K562 (cell line): ENCODE data around the gene NCBP2. TPM values are rescaled to one million over a fixed set of nuclear protein-coding genes. Genes with fewer than 3 reads are reported as not detected.

Experiments used
- ATAC-seq: fragments of 200-7000 bp; cut with Tn5 transposase; 3 replicates; pipeline ENCODE4 v1.9.1; 2020; ENCODE audit warnings: moderate library complexity
- BruUV-seq: library from RNA; stranded (reverse); fragments of 400-500 nt; replicated peaks from 2 replicates; lab custom pipeline; 2021; lab: Mats Ljungman, UMichigan
- CTCF ChIA-PET: fragments of 300-600 bp; formaldehyde crosslinking; extraction: SDS; loops from one replicate; lab custom pipeline; 2021; ENCODE audit warnings: low intra/inter-chr PET ratio; lab: Yijun Ruan, JAX
- POLR2A ChIA-PET: fragments of 300-600, 350-650 bp; sonication (Branson Sonifier 250); formaldehyde crosslinking; extraction: SDS; loops from one replicate; lab custom pipeline; 2021; ENCODE audit warnings: antibody characterized with exemption, inconsistent platforms; lab: Yijun Ruan, JAX
- DNase-seq, 4 experiments: peaks; one replicate each; pipeline versions ENCODE4 v3.0.0 to v3.0.0-alpha.2; 2011 to 2018; ENCODE audit warnings: low spot score in 3 of 4, mixed read lengths in 3 of 4; ENCODE audit errors: extremely low read depth in 1 of 4
- FAIRE-seq: peaks from 2 replicates; lab custom pipeline; 2011; peaks lifted over from hg19 to GRCh38; lab: Jason Lieb, UNC
- H2AFZ ChIP-seq: 2 replicates; pipeline ENCODE4 v1.6.0; 2011; ENCODE audit warnings: low read depth, low read length, control low read depth, inconsistent platforms
- H3K27ac ChIP-seq: fragments of 200-600 bp; 3 replicates; pipeline ENCODE4 v1.8.0; 2011; ENCODE audit warnings: low read depth, mild to moderate bottlenecking, control low read depth, inconsistent platforms, low read length, moderate library complexity, mixed read lengths; ENCODE audit errors: extremely low read depth
- H3K27me3 ChIP-seq, 2 experiments: fragments of 300-600 bp in 1 of 2; 2 replicates in 1 of 2; 3 replicates in 1 of 2; pipeline versions ENCODE4 v1.6.0 to v1.8.0; 2011; ENCODE audit warnings: inconsistent platforms in 2 of 2, low read length in 2 of 2, mild to moderate bottlenecking in 1 of 2, mixed read lengths in 1 of 2, moderate library complexity in 1 of 2; ENCODE audit not compliant: control insufficient read depth in 2 of 2, insufficient read depth in 2 of 2
- H3K36me3 ChIP-seq: fragments of 300-600 bp; 3 replicates; pipeline ENCODE4 v1.8.0; 2011; ENCODE audit warnings: mild to moderate bottlenecking, low read length, inconsistent platforms; ENCODE audit not compliant: control insufficient read depth, insufficient read depth
- H3K4me1 ChIP-seq, 2 experiments: fragments of 200-600 bp in 1 of 2; replicated peaks in 1 of 2; 2 replicates in 1 of 2; 3 replicates in 1 of 2; pipeline versions ENCODE4 v1.5.1 to v1.8.0; 2011; ENCODE audit warnings: inconsistent platforms in 2 of 2, low read length in 2 of 2, mild to moderate bottlenecking in 1 of 2, mixed read lengths in 1 of 2, moderate library complexity in 1 of 2; ENCODE audit not compliant: control insufficient read depth in 2 of 2, insufficient read depth in 2 of 2
- H3K4me2 ChIP-seq: 2 replicates; pipeline ENCODE4 v1.6.1; 2011; ENCODE audit warnings: low read length, control low read depth, inconsistent platforms, mixed read lengths; ENCODE audit not compliant: insufficient read depth
- H3K4me3 ChIP-seq: fragments of 200-600 bp; sonication (generic), shearing (Covaris generic); 2 replicates; pipeline ENCODE4 v1.5.1; 2016; ENCODE audit warnings: control low read depth, inconsistent platforms
- H3K79me2 ChIP-seq: fragments of 200-600 bp; 3 replicates; pipeline ENCODE4 v1.8.0; 2011; ENCODE audit warnings: low read length, inconsistent platforms; ENCODE audit not compliant: control insufficient read depth, insufficient read depth
- H3K9ac ChIP-seq, 2 experiments: 2 replicates each; pipeline versions ENCODE4 v1.6.0 to v1.6.1; 2011; ENCODE audit warnings: low read depth in 2 of 2, low read length in 2 of 2, control low read depth in 1 of 2, inconsistent platforms in 1 of 2, mild to moderate bottlenecking in 1 of 2, mixed read lengths in 1 of 2; ENCODE audit not compliant: insufficient read depth in 1 of 2
- H3K9me1 ChIP-seq: one replicate; pipeline ENCODE4 v1.6.0; 2011; ENCODE audit warnings: inconsistent platforms, mild to moderate bottlenecking, low read length, moderate library complexity; ENCODE audit not compliant: control insufficient read depth, insufficient read depth
- H3K9me3 ChIP-seq: replicated peaks from 2 replicates; pipeline ENCODE4 v1.5.1; 2011; ENCODE audit warnings: low read depth, low read length, inconsistent platforms; ENCODE audit not compliant: control insufficient read depth, insufficient read depth
- H4K20me1 ChIP-seq: replicated peaks from 2 replicates; pipeline ENCODE4 v1.6.1; 2011; ENCODE audit warnings: low read length, inconsistent platforms, mixed read lengths; ENCODE audit not compliant: control insufficient read depth, insufficient read depth
- CBFB ChIP-seq: sonication (generic); formaldehyde crosslinking; IDR thresholded peaks from 2 replicates; pipeline ENCODE4 v1.4.0; 2020; ENCODE audit warnings: mild to moderate bottlenecking, missing genetic modification reagents
- SP1 ChIP-seq: sonication (generic); formaldehyde crosslinking; IDR thresholded peaks from 2 replicates; pipeline ENCODE4 v1.8.1; 2022; ENCODE audit warnings: mild to moderate bottlenecking, missing genetic modification reagents
- WGBS: fragments of 100-300 bp; shearing (Covaris generic); methylation state at CpG from one replicate; pipeline ENCODE4 v1.1.6; 2016; ENCODE audit warnings: low coverage, mixed read lengths; ENCODE audit not compliant: insufficient coverage; ENCODE audit errors: missing lambda C conversion rate; 5-methylcytosine and 5-hydroxymethylcytosine counted together
- in situ Hi-C: fragments of 300-500 bp; cut with MboI; formaldehyde crosslinking; loops from 4 replicates; pipeline ENCODE4 v1.15.0; 2018; ENCODE audit warnings: inconsistent platforms, mixed read lengths
- intact Hi-C: fragments of 100-400 bp; cut with micrococcal nuclease; formaldehyde crosslinking; loops from 2 replicates; pipeline ENCODE4 v1.14.2; 2022
- polyA plus RNA-seq, 8 experiments: library from polyadenylated mRNA; depleted of rRNA in 4 of 8; stranded (reverse) in 5 of 8; unstranded in 3 of 8; fragments of >200 nt; fragmentation: Nextera tagmentation in 2 of 8; fragmentation: Illumina TruSeq in 1 of 8; extraction: Ambion mirVana in 2 of 8; extraction: Trizol in 1 of 8; gene quantifications; 2 replicates each; pipeline versions ENCODE4 v1.2.1 to v1.2.3, GENCODE V29; 2011 to 2014; ENCODE audit warnings: inconsistent platforms in 1 of 8, missing spikeins in 1 of 8
- total RNA-seq, 7 experiments: library from RNA; depleted of rRNA in 6 of 7; stranded (reverse); fragments of >200 nt in 6 of 7; fragmentation: Illumina TruSeq in 2 of 7; extraction: Trizol in 2 of 7; gene quantifications; 2 replicates each; pipeline versions ENCODE4 v1.2.1 to v1.2.3, GENCODE V29; 2011 to 2021; ENCODE audit warnings: low replicate concordance in 1 of 7

The NCBP2 gene
- total and polyA plus RNA-seq, 9 of the 15 experiments (the other 6 are each of a cell fraction or from before 2014, with no cell fraction given): 56.4 to 102 (median 82.3) TPM

GRCh38 chr3:196970547-196971093 is 28.3 kb upstream of the NCBP2 start:
- Histone ChIP-seq H4K20me1 (no peaks in the 10 kb centered on the region), H3K4me3 (no peak overlapping the region), H3K4me1 (peaks cover 22 to 33% of the 10 kb centered on the region in 2 experiments; a peak in 4 of 5 replicates), H3K27me3 (no peaks in the 10 kb centered on the region), H3K36me3 (peaks cover 8% of the 10 kb centered on the region; the same call in 1 of the 3 replicates), H3K9me3 (peaks cover 3% of the 10 kb centered on the region; the same call in 1 of the 2 replicates), H3K4me2 (peak overlapping the region; percentile 77), H3K9me1 (no peaks in the 10 kb centered on the region), H3K9ac (peak overlapping the region; percentile 90 to 96; a peak in 3 of 4 replicates), H3K27ac (peak overlapping the region; percentile 34; the same call in 1 of the 3 replicates), H3K79me2 (peaks cover 12% of the 10 kb centered on the region; the same call in 2 of the 3 replicates), H2AFZ (peak overlapping the region; percentile 92)
- BruUV-seq: no TSS peak
- no peak for TF ChIP-seq CBFB (CRISPR knock-in tag)
- peak; percentile 39; the same call in 1 of the 2 replicates for TF ChIP-seq SP1 (CRISPR knock-in tag)
- WGBS: 87% methylated on average over 14 of the region's 15 CpGs
- ATAC-seq (no peak), FAIRE-seq (no peak), DNase-seq (no peak)
- in situ Hi-C loops (loop anchor here (10.0 kb wide), 2 partner anchors 214 to 366 kb away; no protein-coding TSS in a partner anchor), intact Hi-C loops (loop anchor here (1.0 to 5.0 kb wide), 3 partner anchors 132 to 448 kb away; no protein-coding TSS in a partner anchor)
- POLR2A ChIA-PET: interaction anchor here (0.9 to 1.2 kb wide), 3 partner anchors 12 to 631 kb away, joined by 3 to 4 read pairs (median 3); no protein-coding TSS in a partner anchor
- CTCF ChIA-PET: interaction anchor here (0.6 to 2.7 kb wide), 6 partner anchors 29 to 446 kb away, joined by 4 to 10 read pairs (median 6); no protein-coding TSS in a partner anchor
